Memory B cell (primary cell): ENCODE measurements around the gene OSBPL1A.

Source experiments
- ATAC-seq: fragments of 150-1000 bp; cut with Tn5 transposase; 2 replicates; pipeline ENCODE4 v1.10.0; 2021; ENCODE audit warnings: low read depth, mild to moderate bottlenecking, moderate library complexity
- DNase-seq, 2 donors: peaks; one replicate each; pipeline ENCODE4 v3.0.0; 2022; ENCODE audit warnings: low spot score in 2 of 2
- H3K27ac Mint-ChIP-seq: one replicate; pipeline ENCODE4 v1.8.0; 2022; ENCODE audit warnings: mild to moderate bottlenecking, moderate library complexity, mixed read lengths
- H3K27me3 Mint-ChIP-seq: one replicate; pipeline ENCODE4 v1.8.0; 2022; ENCODE audit warnings: mixed read lengths
- H3K36me3 Mint-ChIP-seq: one replicate; pipeline ENCODE4 v1.8.0; 2022; ENCODE audit warnings: mild to moderate bottlenecking, mixed read lengths
- H3K4me1 Mint-ChIP-seq: one replicate; pipeline ENCODE4 v1.8.0; 2022; ENCODE audit warnings: mixed read lengths
- H3K4me3 Mint-ChIP-seq: one replicate; pipeline ENCODE4 v1.8.0; 2022; ENCODE audit warnings: mild to moderate bottlenecking, moderate library complexity, mixed read lengths
- H3K9me3 Mint-ChIP-seq: one replicate; pipeline ENCODE4 v1.8.0; 2022; ENCODE audit warnings: mixed read lengths

The OSBPL1A gene

GRCh38 chr18:24277516-24278195, 120.0 kb downstream of the OSBPL1A start:
- no peaks in the 10 kb centered on the region for H3K9me3 Mint-ChIP-seq
- no peaks in the 10 kb centered on the region for H3K4me1 Mint-ChIP-seq
- H3K4me3 Mint-ChIP-seq, result no peak overlapping the region
- no peak for ATAC-seq
- no peak for DNase-seq
- H3K36me3 Mint-ChIP-seq, result no peaks in the 10 kb centered on the region
- H3K27ac Mint-ChIP-seq, result no peak overlapping the region
- peaks cover 8% of the 10 kb centered on the region for H3K27me3 Mint-ChIP-seq

GRCh38 chr18:24276994-24277393, 120.6 kb downstream of the OSBPL1A start:
- no peaks in the 10 kb centered on the region for H3K36me3 Mint-ChIP-seq
- ATAC-seq, result no peak
- peaks cover 9% of the 10 kb centered on the region for H3K27me3 Mint-ChIP-seq
- H3K9me3 Mint-ChIP-seq, result no peaks in the 10 kb centered on the region
- no peak overlapping the region for H3K27ac Mint-ChIP-seq
- no peak for DNase-seq
- H3K4me3 Mint-ChIP-seq, result no peak overlapping the region
- H3K4me1 Mint-ChIP-seq, result no peaks in the 10 kb centered on the region

- Mint-ChIP-seq H3K36me3 (no peaks in the 10 kb centered on the region), H3K27ac (no peak overlapping the region), H3K4me3 (no peak overlapping the region), H3K9me3 (no peaks in the 10 kb centered on the region), H3K27me3 (peaks cover 16% of the 10 kb centered on the region), H3K4me1 (no peaks in the 10 kb centered on the region)
- no peak for DNase-seq
- ATAC-seq, result no peak
Measured at GRCh38 chr18:24274837-24275236, 122.8 kb downstream of the OSBPL1A start.

- Mint-ChIP-seq H3K27me3 (peaks cover 20% of the 10 kb centered on the region), H3K4me3 (no peak overlapping the region), H3K4me1 (no peaks in the 10 kb centered on the region), H3K36me3 (no peaks in the 10 kb centered on the region), H3K27ac (no peak overlapping the region), H3K9me3 (no peaks in the 10 kb centered on the region)
- DNase-seq, result no peak
- no peak for ATAC-seq
Measured at GRCh38 chr18:24273596-24273995, 124.0 kb downstream of the OSBPL1A start.

GRCh38 chr18:24272229-24272525, 125.4 kb downstream of the OSBPL1A start:
- DNase-seq (no peak), ATAC-seq (no peak)
- no peaks in the 10 kb centered on the region for H3K9me3 Mint-ChIP-seq
- H3K36me3 Mint-ChIP-seq, result no peaks in the 10 kb centered on the region
- peaks cover 21% of the 10 kb centered on the region for H3K27me3 Mint-ChIP-seq
- no peaks in the 10 kb centered on the region for H3K4me1 Mint-ChIP-seq
- H3K27ac Mint-ChIP-seq, result no peak overlapping the region
- H3K4me3 Mint-ChIP-seq, result peak overlapping the region; percentile 67

- Mint-ChIP-seq H3K36me3 (no peaks in the 10 kb centered on the region), H3K27ac (no peak overlapping the region), H3K9me3 (no peaks in the 10 kb centered on the region), H3K4me1 (no peaks in the 10 kb centered on the region), H3K27me3 (peaks cover 21% of the 10 kb centered on the region), H3K4me3 (peak overlapping the region; percentile 67)
- ATAC-seq, result peak; percentile 54
- peak in 1 of 2 donors; percentile 16 for DNase-seq
Measured at GRCh38 chr18:24271381-24272228, 126.0 kb downstream of the OSBPL1A start.

- Mint-ChIP-seq H3K9me3 (peaks cover 2% of the 10 kb centered on the region), H3K4me1 (no peaks in the 10 kb centered on the region), H3K27me3 (peaks cover 23% of the 10 kb centered on the region), H3K36me3 (peaks cover 2% of the 10 kb centered on the region), H3K27ac (no peak overlapping the region), H3K4me3 (peak overlapping the region; percentile 41)
- ATAC-seq (no peak), DNase-seq (no peak)
Measured at GRCh38 chr18:24270937-24271380, 126.7 kb downstream of the OSBPL1A start.

- peaks cover 25% of the 10 kb centered on the region for H3K27me3 Mint-ChIP-seq
Measured at GRCh38 chr18:24270358-24270936, 127.2 kb downstream of the OSBPL1A start.

GRCh38 chr18:24268784-24269550, 128.7 kb downstream of the OSBPL1A start:
- Mint-ChIP-seq H3K27ac (no peak overlapping the region), H3K4me3 (no peak overlapping the region), H3K4me1 (no peaks in the 10 kb centered on the region), H3K36me3 (peaks cover 2% of the 10 kb centered on the region), H3K9me3 (peaks cover 2% of the 10 kb centered on the region), H3K27me3 (peaks cover 20% of the 10 kb centered on the region)
- DNase-seq (no peak), ATAC-seq (no peak)

More at GRCh38 chr18:24270358-24270936, 127.2 kb downstream of the OSBPL1A start:
- Mint-ChIP-seq H3K4me3 (no peak overlapping the region), H3K4me1 (no peaks in the 10 kb centered on the region), H3K36me3 (peaks cover 2% of the 10 kb centered on the region), H3K27ac (no peak overlapping the region), H3K9me3 (peaks cover 2% of the 10 kb centered on the region)
- ATAC-seq (no peak), DNase-seq (no peak)

GRCh38 chr18:24267878-24268277, 129.7 kb downstream of the OSBPL1A start:
- Mint-ChIP-seq H3K4me3 (no peak overlapping the region), H3K27ac (no peak overlapping the region), H3K36me3 (peaks cover 2% of the 10 kb centered on the region), H3K27me3 (peaks cover 17% of the 10 kb centered on the region), H3K9me3 (peaks cover 2% of the 10 kb centered on the region), H3K4me1 (no peaks in the 10 kb centered on the region)
- no peak for DNase-seq
- ATAC-seq, result no peak

- H3K4me3 Mint-ChIP-seq, result no peak overlapping the region
- H3K4me1 Mint-ChIP-seq, result no peaks in the 10 kb centered on the region
- H3K27ac Mint-ChIP-seq, result no peak overlapping the region
- H3K9me3 Mint-ChIP-seq, result peaks cover 2% of the 10 kb centered on the region
- no peak for DNase-seq
- H3K27me3 Mint-ChIP-seq, result peaks cover 12% of the 10 kb centered on the region
- H3K36me3 Mint-ChIP-seq, result peaks cover 2% of the 10 kb centered on the region
- ATAC-seq, result no peak
Measured at GRCh38 chr18:24266131-24266530, 131.5 kb downstream of the OSBPL1A start.

GRCh38 chr18:24265502-24266064, 132.0 kb downstream of the OSBPL1A start:
- Mint-ChIP-seq H3K27ac (no peak overlapping the region), H3K4me3 (no peak overlapping the region), H3K36me3 (peaks cover 2% of the 10 kb centered on the region), H3K27me3 (peaks cover 9% of the 10 kb centered on the region), H3K4me1 (no peaks in the 10 kb centered on the region), H3K9me3 (peaks cover 2% of the 10 kb centered on the region)
- DNase-seq, result no peak
- ATAC-seq, result no peak

GRCh38 chr18:24263050-24263449, 134.6 kb downstream of the OSBPL1A start:
- no peak for ATAC-seq
- Mint-ChIP-seq H3K27ac (no peak overlapping the region), H3K4me3 (no peak overlapping the region)

More at GRCh38 chr18:24263050-24263449, 134.6 kb downstream of the OSBPL1A start:
- DNase-seq, result no peak
- Mint-ChIP-seq H3K4me1 (peaks cover 2% of the 10 kb centered on the region), H3K36me3 (peaks cover 2% of the 10 kb centered on the region), H3K9me3 (peaks cover 2% of the 10 kb centered on the region), H3K27me3 (peaks cover 10% of the 10 kb centered on the region)
